Epidermal melanocyte (primary cell): Measurements from ENCODE around the gene SUMF1.
"Not testable (repeated sequence)": the region's sequence is repeated elsewhere in the genome, so short reads cannot be mapped to it uniquely, and the experiment has no call there.

ENCODE experiments used
- DNase-seq: peaks from one replicate; pipeline ENCODE4 v3.0.0; 2011; ENCODE audit warnings: low spot score; ENCODE audit not compliant: insufficient read length

Gene SUMF1

DNA sequence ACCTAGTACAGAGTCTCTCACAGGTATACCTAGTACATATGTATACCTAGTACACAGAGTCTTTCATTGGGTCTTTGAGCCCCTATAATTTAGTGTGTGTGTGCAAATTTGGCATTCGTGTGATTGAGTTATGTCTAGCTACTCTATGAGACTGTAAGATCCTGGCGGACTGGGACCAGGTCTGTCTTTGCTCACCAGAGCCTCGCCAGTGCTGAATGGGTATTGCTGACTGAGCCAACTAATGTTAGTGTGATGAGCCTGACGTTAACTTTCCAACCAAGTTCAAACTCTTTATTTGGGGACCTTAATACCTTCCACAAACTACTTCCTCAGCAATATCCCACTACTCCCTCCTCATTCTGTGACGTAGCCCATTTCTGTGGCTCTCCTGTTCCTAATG, 128.3 kb downstream of the SUMF1 start:
- no peak for DNase-seq

- no peak for DNase-seq
These were observed 130.1 kb downstream of the SUMF1 start for GRCh38 chr3:4336850-4337546.

DNA sequence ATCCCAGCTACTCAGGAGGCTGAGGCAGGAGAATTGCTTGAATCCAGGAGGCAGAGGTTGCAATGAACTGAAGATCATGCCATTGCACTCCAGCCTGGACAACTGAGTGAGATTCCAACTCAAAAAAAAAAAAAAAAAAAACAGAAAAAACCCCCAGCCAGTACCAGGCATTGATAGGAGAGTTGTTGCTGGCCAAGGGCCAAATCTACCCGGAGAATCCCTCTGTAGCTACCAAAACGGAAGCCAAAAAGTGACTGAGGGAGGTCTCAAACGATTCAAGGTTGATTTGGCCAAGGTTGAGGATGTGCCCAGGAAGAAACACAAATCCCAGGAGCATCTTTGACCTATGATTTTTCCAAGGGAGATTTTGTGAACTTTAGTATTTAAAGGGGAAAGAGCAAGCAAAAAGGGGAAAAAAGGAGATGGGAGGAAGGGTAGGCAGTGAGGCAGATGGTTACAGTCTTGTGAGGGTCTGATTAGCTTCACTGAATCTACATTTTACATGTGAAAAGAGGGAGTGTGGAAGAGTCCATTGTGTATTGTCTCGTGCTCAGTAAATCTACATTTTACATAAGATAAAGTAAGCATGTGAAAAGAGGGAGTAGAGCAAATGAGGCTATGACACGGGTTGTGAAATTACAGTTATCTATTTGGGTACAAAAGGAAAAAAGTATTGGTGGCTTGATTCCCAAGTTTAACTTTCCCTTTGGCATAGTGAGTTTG, 131.1 kb downstream of the SUMF1 start:
- DNase-seq = no peak

DNA sequence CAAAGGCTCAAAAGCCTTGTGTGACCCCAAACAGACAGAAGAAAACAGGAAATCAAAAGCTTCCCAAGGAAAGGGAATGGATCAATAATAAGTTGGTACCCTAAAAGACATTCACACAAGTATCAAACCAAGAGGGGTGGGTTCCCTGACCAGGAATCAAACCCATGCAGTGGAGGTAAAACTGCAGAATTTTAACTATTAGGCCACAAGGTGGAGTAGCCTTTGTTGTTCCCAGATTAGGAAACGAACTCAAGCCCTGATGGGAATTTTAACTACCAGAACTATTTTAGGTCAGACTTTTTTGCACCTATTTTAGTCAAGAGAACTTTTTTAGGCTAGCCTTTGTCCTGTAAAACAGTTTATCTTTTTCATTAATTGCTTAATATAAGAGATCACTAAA, 132.5 kb downstream of the SUMF1 start:
- no peak for DNase-seq

GRCh38 chr3:4332991-4333390, 134.1 kb downstream of the SUMF1 start:
- DNase-seq = no peak

GRCh38 chr3:4332574-4332973, 134.5 kb downstream of the SUMF1 start:
- DNase-seq = no peak

- DNase-seq = no peak
These were observed 135.0 kb downstream of the SUMF1 start for GRCh38 chr3:4332111-4332510.

- DNase-seq = not testable (repeated sequence)
These were observed 137.3 kb downstream of the SUMF1 start for GRCh38 chr3:4329806-4330205.

GRCh38 chr3:4326868-4327267, 140.2 kb downstream of the SUMF1 start:
- no peak for DNase-seq

DNA sequence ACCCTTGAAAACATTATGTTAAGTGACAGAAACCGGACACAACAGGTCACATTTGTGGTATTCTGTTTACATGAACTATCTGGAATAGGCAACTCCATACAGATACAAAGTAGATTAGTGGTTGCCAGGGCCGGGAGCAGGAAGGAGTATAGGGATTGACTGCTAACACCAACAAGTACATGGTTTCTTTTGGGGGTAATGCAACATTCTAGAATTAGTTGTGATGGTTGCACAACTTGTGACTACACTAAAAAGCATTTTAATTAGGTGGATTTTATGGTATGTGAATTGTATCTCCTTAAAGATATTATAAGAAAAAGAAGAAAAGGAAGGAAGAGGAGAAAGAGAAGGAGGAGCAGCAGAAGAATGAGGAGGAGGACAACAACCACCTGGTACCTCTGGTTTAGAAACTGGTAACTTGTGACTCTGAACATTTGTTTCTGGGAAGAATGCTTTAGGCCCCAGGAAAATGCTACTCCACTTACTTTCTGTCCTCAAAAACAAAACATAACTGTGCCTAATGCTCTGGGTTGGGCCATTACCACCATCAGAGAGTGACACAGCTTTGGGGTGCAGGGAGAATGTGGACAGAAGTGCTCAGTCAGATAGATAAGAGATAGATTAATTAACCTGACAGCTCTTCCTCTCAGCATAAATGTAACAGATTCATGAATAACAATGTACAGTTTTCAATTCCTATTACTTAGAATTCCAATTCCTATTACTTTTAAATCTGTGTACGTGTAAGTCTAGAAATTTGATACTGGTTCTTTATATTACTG, 143.6 kb downstream of the SUMF1 start:
- DNase-seq = no peak

DNA sequence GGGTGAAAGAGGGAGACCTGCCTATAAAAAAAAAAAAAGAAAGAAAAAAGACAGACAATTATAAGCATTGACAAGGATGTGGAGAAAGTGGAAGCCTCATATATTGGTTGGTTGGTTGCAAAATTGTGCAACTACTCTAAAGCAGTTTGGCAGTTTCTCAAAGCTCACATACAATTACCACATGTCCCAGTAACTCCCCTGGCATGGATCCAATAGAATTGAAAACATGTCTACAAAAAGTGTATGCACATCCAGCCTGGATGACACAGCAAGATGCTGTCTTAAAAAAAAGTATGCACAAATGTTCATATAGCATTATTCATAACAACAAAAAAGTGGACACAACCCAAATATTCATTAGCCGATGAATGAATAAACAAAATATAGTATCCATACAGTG, 144.4 kb downstream of the SUMF1 start:
- no peak for DNase-seq

GRCh38 chr3:4321732-4322131, 145.3 kb downstream of the SUMF1 start:
- DNase-seq = no peak

GRCh38 chr3:4320096-4320911, 146.8 kb downstream of the SUMF1 start:
- no peak for DNase-seq

DNA sequence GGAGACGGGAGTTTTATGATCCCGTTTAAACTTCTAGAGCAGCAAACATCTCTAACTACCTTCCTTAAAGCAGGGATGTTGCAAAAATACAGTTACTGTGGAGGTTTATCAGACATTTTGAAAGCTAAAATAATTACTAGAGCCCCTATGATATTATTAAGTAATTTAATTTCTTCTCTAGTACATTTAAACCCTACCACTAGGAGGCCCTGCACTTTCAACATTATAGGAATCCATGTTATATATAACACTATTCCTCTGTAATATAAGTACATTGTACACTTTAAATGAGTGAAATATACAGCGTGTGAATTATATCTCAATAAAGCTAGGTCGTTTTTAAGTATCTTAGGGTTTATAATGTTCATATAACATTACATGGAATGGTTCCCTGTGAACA, 152.4 kb downstream of the SUMF1 start:
- no peak for DNase-seq

DNA sequence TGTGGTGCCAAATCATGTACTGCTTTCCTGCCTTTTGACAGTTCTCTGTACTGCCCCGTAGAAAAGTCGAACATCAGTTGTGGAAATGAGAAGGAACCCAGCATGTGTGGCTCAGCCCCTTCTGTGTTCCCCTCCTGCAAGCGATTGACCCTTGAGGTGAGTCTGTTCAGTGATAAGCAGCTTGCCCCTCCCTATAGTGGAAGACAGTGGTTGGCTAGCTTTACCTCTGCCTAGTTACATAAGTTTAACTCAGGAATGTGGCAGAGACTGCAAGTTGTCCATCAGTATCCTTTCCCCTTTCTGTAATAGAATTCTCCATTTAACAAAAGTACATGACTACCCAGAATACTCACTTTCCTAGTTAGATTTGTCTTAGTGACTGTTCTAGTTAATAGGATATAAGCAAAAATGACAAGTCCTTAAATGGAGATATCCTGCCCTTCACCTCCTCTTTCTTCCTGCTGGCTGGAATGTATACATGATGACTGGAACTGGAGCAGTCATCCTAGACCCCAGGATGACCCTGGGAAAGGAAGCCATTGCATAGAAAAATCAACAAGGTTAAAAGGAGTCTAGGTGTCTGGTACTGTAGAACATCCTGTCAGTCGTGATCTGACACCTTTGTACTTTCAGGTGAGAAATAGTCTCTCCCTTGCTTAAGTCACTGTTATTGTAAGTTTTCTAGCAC, 153.3 kb downstream of the SUMF1 start:
- DNase-seq = no peak

DNA sequence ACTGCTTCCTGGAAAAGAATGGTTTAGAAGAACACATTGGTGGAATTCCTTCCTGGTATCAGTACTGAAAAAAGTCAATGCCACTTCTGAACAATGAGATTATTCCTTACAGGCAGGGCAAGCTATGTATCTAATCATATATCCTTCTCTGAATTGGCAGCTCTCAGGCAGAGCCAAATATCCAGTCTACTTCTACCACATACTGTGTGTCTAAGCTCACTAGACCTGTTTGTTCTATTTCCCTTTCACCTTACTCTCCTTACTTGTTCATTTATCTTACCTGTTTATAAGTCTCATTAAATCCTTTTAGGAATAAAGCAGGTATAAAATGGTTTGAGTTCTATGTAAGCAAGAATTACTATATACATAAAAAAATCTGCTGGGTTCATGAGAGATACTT, 155.6 kb downstream of the SUMF1 start:
- DNase-seq = no peak
